SHP77 (cell line): Measurements from ENCODE around the gene OTUB1.

Experiments
- DNase-seq, 2 experiments: peaks; one replicate each; lab custom pipeline; 2025; lab: John Stamatoyannopoulos, UW

OTUB1 gene

DNA sequence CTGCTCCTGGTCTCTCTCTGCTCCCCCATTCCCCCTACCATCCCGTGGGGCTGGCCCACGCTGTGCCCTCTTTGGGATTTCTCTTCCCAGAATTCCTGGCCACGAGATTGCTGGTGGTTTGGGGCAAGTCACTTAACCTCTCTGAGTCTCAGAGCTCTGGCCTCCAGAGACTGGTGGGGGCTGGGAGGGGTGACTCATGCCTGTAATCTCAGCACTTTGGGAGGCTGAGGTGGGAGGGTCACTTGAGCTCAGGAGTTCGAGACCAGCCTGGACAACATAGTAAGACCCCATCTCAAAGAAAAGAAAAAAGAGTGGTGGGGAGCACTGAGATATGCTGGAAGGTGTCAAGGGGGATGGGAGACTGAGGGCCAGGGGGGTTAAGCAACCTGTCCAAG, 18.3 kb downstream of the OTUB1 start:
- no peak for DNase-seq

DNA sequence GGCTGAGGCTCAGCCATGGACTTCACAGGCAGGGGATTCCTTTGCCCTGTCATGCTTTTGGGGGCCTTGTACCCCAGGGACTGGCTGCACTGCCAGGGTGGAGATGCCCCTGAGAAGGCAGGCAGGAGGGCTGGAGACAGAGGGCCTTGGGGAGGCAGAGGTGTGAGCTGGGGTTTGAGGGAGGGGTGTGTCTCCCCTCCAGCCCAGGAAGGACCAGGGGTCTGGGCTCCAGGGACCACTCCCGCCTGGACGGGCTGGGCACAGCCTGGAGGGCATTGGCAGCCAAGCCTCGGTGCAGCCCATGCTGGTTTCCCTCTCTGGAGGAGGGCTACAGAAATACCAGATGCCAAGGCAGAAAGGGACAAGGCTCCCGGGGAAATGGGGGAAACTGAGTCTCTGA, 19.5 kb downstream of the OTUB1 start:
- no peak for DNase-seq

DNA sequence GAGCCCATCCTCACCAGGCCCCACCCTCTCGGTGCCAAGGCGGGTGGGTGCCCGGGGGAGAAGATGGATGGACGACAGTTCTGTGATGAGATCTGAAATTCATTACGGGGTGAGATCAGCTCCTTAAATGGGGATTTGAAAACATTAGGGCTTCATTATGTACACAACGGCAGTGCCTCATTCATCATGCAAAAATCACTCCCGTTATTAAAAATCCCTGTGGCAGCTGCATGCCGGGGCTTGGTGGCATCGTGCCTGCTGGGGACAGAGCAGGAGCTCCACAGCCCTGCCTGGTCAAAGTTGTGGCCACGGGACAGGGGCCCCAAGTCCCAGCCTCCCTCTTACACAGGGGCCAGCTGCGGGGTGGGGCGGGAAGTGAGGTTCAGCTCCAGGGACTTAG, 20.2 kb downstream of the OTUB1 start:
- no peak for DNase-seq

DNA sequence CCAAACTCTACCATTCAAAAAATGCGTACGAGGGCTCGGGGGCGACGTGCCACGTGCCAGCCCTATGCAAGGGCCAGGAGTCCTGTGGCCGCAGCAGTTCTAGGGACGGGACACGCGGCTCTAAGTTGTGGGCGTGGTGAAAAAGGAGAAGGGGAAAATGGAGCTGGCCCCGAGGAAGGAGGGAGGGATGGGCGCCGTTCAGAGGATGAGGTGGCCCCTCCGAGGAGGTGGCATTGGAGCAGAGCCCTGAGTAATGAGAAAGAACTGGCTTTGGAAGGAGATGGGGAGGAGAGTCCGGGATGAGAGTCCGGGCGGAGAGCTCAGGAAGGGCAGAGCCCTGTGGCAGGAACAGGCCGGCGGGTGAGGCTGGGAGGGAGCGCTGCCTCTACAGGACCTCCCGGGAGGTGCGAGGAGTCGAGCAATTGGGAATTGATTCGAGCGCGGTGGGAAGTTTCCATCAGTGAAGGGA, 21.0 kb downstream of the OTUB1 start:
- DNase-seq: no peak

DNA sequence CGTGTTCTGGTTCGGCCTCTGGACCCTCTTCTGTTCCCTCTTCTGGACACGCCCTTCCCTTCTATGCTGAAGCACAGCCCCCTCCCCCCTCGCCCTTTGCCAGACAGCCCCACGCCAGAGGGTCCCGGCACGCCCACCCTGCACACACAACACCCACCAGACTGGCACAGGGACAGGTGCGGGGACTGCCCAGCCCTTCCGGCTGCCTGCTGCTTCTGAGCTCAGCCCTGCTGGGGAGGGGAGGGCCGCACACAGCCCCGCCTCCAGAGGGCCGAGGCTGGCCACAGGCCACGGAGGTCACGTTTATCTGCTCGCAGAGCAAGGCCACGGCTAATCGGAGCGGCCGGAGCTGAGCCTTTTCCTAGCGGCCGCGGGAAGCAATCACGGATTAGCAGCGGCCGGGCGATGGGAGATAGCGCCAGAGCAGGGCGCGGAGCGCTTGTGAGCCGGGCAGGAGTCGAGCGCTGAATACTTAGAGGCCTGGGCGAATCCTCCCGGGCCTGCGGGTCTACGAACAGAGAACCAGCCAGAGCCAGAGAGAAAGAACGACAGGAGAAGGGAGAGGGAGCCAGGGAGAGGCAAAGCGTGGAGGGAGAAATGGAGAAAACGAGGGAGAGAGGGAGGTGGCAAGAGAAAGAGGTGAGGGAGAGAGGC, 21.5 kb downstream of the OTUB1 start:
- peak; percentile 28 to 56 for DNase-seq

DNA sequence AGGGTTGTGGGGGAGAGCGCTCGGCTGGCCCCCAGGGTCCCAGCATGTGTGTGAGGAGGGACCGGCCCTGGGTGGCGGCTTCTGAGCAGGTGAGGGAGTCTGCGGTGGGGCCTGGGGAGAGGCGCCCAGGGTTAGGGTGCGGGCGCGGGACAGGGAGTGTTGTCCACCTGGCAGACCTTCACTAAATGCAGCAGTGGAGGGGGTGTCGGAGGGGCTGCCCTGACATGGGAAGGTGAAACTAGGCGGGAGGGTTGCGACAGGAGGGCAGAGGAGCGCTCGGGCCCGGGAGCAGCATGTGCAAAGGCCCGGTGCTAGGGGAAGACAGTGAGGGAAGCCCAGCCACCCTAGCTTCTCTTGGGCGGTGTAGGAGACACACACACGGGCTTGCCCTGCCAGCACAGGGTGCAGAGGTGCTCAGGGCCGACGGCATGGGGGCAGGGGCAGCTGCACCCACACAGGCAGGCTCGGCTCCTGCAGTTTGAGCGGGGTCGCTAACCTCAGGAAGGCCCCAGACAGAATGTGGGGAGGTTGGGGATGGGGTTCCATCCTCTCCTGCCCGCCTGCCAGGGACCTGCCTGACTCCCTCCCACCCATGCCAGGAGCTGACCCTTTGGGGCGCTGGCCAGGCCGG, 22.2 kb downstream of the OTUB1 start:
- no peak for DNase-seq

DNA sequence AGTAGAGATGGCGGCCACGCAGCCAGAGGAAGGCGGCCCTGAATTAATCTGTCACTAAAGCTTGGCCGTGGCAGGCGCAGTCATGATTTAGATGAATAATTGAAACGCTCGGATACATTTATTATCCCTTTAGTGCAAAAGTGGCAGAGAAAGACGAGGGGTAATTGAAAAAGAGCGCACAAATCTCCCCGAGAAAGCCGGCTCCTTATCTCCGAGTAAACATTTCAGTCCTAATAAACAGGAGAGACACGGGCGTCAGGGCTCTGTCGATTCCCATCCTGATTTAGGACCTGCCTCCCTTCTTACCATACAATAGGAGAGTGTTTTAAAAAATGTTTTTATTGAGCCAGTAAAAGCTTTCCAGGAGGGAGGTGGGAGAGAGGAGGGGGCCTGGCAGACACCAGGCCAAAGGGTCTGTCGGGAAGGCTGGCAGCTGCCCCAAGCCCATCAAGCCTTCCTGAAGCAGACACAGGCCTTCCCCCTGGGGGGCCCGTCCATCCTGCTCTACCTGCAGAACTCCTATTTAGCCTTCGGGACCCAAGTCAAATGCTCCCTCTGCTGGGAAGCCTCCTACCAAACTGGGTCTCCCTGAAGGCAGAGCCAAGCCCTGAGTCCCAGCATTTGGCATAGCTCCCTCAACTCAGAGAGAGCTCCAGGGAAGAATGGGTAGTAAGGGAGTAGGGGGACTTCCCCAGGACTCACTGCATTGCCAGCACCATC, 22.8 kb downstream of the OTUB1 start:
- DNase-seq: no peak

DNA sequence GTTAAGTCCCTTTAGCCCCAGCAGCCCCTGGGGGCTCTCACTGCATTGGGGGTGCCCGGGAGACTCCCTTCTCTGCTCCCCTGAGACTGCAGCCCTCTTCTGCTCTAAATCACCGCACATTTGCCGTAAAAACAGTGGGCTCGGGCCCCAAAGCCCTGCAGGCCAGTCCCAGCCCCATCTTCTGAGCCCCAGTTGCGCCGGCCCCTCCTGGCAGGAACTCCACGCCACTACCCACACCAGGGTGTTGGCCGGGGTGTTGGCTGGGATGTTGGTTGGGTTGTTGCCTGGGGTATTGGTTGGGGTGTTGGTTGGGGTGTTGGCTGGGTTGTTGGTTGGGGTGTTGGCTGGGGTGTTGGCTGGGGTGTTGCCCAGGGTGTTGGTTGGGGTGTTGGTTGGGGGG, 23.5 kb downstream of the OTUB1 start:
- DNase-seq: no peak

DNA sequence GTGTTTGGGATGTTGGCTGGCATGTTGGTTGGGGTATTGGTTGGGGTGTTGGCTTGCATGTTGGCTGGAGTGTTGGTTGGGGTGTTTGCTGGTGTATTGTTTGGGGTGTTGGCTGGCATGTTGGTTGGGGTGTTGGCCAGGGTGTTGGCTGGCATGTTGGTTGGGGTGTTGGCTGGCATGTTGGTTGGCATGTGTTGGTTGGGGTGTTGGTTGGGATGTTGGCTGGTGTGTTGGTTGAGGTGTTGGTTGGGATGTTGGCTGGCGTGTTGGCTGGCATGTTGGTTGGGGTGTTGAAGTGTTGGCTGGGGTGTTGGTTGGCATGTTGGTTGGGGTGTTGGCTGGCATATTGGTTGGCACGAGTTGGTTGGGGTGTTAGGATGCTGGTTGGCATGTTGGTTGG, 24.5 kb downstream of the OTUB1 start:
- DNase-seq: no peak

DNA sequence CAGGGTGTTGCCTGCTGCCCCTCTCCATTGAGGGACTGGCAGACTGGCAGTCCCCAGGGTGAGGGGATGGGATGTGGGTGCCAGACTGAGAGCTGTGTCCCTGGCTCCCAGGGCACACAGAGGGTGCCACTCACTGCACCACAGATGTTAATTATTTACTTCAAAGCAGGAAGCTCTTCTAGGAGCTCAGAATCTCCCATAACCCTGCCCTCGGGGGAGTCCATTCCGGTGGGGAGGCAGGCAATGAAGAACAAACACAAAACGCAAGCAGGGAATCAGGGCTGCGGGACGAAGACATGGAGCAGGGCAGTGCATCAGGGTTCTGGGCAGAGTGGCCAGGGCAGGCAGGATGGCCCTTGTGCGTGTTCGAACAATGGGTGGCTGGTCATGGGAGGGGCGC, 25.1 kb downstream of the OTUB1 start:
- no peak for DNase-seq

DNA sequence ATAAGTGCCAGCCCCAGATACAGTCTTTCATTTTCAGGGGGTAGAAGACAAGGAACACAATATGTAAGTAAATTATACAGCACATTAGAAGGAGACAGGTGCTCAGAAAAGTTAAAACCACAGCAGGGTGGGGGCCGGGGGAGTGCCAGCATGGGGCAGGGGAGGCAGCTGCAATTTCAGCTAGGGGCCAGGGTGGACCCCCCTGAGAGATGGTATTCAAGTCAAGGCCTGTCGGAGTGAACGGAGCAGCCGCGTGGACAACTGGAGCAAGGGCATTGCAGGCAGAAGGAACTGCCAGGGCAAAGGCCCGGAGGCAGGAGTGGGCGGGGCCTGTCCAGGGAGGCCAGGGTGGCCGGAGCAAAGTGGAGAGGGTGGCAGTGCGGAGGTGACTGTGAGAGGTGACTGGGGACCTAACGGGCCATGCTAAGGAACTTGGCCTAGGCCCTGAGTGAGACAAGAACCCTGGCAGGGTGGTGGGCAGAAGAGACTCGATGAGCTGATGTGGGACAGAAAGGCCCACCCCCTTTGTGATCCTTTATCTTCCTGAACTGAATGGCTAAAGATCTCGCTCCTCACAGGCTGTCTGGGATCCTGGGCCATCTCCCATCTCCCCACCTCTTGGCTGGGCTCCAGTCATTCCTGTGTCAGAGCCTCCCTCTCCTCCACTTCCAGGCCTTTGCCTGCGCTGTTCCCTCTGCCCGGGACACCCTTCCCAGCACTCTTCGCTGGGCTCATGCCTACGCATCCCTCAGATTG, 27.1 kb downstream of the OTUB1 start:
- no peak for DNase-seq

DNA sequence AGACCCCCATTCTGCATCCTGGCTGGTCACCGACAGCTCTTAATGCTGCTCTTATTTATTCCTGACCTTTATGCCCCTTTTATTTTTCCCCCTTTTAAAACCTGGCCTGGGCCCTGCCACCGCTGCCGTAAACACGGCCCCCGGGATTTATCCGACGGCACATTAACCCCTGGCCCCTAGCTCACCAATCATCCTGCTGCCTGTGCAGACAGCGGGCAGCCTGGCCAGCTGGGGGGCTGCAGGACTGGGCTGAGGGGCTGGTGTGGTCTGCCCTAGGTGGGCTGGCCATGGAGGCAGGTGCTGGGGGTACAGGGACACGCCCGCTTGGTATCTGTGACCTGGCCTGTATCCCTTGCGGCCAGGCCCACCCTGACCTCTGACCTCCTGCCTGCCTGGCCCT, 28.1 kb downstream of the OTUB1 start:
- DNase-seq: no peak

DNA sequence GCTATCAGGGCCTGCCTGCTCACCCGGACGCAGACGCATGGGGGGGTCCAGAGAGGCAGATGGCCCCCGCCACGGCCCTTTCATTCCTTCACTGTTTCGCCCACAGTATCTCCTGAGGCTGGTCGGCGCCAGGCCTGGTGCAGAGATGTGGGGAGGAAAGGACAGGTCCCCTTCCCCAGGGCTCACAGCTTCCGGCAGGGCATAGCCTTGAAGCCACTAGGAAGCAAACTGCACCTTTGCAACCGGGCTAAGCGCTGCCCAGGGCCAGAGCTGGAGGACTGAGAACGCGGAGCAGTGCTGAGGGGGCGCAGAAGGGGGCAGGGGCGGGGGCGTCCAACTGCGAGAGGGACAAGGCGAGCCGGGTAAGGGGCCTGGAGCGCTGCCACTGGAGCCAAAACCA, 29.3 kb downstream of the OTUB1 start:
- DNase-seq: no peak

DNA sequence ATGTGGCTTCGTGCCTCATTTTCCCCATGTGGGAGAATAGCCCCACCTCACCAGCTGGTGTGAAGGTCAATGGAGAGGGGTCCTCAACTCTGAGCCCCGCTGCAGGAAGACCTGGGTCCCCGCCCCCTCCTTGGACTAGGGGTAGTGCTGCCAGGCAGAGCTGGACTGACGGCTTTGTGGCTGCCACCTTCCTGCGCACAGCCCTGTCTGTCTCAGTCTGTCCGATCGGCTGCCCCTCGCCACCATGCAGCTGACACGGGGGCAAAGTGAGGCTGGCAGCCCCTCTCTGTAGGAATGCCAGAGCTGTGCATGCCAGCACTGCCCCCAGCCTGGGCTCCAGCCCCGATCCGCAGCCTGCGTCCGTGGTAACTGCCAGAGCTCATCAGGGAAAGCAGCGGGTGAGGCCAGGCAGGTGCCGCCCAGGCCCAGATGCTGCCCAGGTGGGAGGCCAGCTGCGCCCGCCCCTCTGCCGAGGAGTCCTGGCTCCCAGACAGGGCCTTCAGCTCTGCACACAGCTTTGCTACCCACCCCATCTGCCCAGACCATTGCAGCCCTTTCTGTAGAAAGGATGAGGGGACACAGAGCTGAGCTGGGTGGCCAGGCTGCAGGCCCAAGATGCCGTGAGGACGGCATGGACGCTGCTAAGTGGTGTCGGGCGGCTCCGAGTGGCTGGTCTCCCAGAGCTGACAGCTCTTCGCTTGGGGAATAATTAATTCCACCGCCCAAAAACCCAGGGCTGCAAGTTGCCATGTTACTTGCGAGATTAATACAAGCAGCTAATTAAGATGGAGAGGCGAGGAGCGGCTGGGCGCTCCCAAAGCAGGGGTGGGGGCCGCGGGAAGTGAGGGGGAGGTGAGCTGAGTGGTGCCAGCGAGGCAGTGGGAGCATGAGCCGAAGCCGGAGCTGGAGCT, 30.0 kb downstream of the OTUB1 start:
- no peak for DNase-seq

DNA sequence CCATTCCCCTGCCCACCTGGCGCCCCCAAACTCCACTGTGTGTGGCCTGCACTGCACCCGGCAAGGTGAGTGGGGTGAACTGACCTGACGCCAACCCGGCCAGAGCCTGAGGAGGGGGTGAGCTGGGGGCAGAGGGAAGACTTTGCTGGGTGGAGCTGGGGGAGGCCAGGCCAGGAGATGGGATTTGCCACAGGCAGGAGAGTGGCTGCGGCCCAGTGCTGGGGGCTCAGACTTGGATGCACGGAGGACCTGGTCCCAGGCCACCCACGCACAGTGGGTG, 31.6 kb downstream of the OTUB1 start:
- no peak for DNase-seq

DNA sequence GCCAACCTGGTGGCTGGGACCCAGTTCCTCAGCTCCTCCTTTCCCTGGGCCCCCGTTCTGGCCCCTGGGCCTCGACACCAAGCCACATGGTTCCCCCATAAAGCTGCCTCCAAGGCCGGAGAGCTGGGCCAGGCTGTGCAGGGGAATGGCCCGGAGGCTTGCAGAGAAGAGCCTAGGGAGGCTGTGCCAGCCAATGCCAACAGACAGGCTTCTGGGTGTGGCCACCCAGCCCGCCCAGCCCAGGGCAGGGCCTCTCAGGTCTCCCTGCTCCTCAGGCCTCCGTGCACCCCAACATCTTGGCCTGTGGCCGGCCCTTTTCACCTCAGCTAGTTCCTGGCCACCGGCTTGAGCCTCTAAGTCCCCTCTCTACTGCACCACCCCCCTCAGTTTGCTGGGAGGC, 32.1 kb downstream of the OTUB1 start:
- DNase-seq: no peak

DNA sequence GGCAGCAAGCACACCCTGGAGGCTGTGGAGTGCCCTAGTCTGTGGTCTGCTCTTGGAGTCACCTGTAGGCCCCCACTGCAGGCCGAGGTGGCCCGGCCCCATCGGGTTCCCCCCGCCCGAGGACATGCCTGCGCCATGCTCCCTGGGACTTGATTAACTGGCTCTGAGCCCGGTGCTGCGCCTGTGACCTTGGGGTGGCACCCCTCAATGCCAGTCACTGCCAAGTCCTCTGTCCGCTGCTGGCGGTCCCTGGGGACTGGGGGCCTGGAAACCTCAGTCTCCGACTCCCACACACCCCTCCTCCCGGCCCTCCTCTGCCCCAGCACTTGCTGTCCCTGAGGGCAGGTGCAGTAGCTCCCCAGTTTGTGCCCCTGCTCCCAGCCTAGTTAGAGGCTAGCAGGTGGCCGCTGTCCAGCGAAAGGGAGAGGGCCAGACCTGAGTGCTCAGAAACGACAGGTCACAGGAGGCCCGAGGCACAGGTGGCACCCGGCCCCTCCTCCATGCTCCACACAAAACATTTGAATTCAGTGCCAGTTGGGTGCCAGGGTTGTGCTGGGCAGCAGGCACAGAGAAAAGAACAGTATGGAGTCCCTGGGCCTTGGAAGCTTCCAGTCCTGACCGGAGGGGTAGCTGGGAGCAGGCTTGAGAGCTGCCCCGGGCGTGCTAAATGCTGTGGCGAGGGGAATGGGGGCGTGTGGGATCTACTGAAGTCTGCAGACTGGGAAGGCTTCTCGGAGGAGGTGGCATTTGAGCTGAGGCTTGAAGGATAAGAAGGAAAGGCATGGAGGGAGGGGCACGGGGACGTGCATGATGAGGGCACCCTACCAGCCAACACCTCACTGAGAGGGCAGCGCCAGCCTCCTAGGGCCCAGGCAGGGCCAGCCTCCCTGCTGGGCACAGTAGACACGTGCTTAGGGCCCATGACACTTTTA, 33.1 kb downstream of the OTUB1 start:
- DNase-seq: no peak

DNA sequence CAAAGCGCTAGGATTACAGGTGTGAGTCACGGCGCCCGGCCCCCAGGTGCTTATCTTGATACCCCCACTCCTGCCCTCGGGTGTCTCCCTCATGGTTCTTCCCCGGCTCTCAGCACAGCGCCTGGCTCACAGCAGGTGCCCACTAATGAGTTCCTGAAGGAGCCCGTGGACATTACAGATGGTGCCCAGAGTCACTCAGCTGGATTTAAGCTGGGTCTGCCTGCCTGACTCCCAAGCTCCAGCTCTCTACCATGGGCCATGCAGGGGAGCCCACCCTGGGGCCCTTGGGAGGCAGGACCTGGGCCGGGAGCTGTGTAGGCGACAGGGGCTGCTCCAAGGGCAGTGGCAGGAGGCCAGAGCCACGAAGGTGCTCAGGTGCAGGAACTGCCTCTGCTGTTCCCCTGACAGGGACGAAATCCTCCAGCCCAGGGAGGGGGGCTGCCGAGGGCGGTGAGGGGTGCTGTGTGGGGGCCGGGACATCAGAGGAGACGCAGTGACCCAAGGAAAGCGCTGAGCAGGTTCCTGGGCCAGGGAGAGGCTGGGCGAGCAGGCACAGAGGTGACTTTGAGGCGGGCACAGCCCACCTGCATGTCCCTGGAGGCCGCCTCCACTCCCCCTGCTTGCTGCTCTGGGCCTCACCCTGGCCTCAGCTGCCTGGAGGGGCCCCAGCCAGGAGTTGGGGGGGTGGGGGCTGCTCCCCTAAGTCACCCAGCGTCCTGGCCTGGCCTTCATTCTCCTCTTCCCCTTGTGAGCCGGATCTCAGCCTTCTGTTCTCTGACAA, 34.9 kb downstream of the OTUB1 start:
- DNase-seq: no peak

DNA sequence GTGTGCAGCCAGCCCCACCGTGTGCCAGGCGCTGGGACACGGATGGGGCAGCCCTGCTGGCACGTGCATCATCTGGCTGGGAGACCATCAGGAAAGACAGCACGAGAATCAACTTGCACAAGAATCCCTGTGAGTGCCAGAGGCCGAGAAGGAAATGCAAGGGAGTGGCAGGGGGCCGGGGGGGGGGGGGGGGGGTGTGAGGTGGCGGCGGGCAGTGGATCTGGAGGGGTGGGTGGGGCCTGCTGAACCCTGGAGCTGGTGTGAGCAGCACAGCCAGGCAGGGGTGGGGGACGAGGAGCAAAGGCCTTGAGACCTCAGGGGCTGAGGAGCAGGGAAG, 35.5 kb downstream of the OTUB1 start:
- no peak for DNase-seq

DNA sequence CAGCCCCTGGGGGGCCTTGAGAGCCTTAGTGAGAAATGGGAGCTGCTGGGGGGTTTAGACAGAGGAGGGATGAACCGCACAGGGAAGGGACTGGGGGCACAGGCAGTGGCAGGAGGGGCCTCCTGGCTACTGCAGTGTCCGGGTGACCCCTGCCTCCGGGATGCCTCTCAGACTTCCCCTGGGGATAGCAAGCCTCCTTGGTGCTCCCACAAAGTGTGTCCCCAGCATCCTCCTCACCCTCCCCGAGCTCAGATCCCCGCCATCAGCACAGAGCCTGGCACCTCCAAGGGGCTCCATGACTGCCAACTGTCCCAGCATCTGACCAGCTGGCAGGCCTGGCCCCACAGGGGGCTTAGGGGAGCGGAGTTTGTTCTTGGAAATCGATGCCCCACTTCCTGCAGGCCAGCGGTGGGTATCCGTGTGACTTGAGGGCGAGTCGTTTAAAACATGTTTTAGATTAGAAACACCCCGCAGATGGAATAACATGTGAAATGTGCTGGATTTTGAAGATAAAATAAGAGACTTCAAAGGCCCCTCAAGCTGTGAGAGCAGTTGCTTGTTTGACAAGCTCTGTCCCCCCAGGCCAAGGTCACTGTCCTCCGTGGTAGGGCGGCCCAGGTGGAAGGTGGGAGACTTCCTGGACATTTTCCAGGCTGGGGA, 36.0 kb downstream of the OTUB1 start:
- DNase-seq: no peak
